ENCODE data around the gene IL11.

The IL11 gene

GRCh38 chr19:55391191-55391670 lies 21.0 kb upstream of the IL11 start:
- no peak for DNase-seq (ENCODE audit: low read depth)

- DNase-seq (ENCODE audit: low read depth) = no peak
These were observed 20.2 kb upstream of the IL11 start for GRCh38 chr19:55390461-55390880.

GRCh38 chr19:55389386-55390317 lies 19.4 kb upstream of the IL11 start:
- DNase-seq (ENCODE audit: low read depth) = no peak

- DNase-seq (ENCODE audit: low read depth) = no peak
These were observed 17.7 kb upstream of the IL11 start for GRCh38 chr19:55387736-55388497.

- DNase-seq (ENCODE audit: low read depth) = no peak
These were observed 16.3 kb upstream of the IL11 start for GRCh38 chr19:55386493-55386971.

- peak; percentile 96 for DNase-seq (ENCODE audit: low read depth)
These were observed 15.6 kb upstream of the IL11 start, which contains the start of gene RPL28 for GRCh38 chr19:55385724-55386492. TSS of gene RPL28 (plus strand) at chr19:55385932. CDS start at chr19:55386358, 426 bp downstream.

- DNase-seq (ENCODE audit: low read depth) = peak; percentile 83
These were observed 14.9 kb upstream of the IL11 start for GRCh38 chr19:55384920-55385723.

- DNase-seq (ENCODE audit: low read depth) = no peak
These were observed 14.1 kb upstream of the IL11 start, which contains the start of gene TMEM238 for GRCh38 chr19:55384131-55384919. TSS of gene TMEM238 (minus strand) at chr19:55384292. CDS start at chr19:55384259, 33 bp downstream.

GRCh38 chr19:55383279-55384130 lies 13.2 kb upstream of the IL11 start:
- DNase-seq (ENCODE audit: low read depth) = no peak

GRCh38 chr19:55382522-55383054 lies 12.3 kb upstream of the IL11 start:
- no peak for DNase-seq (ENCODE audit: low read depth)

- no peak for DNase-seq (ENCODE audit: low read depth)
These were observed 11.8 kb upstream of the IL11 start for GRCh38 chr19:55382013-55382412.

- DNase-seq (ENCODE audit: low read depth) = no peak
These were observed 8.9 kb upstream of the IL11 start for GRCh38 chr19:55379174-55379573.

- DNase-seq (ENCODE audit: low read depth) = no peak
These were observed 7.3 kb upstream of the IL11 start for GRCh38 chr19:55377356-55378131.

- no peak for DNase-seq (ENCODE audit: low read depth)
These were observed 6.1 kb upstream of the IL11 start, which contains the start of gene TMEM190 for GRCh38 chr19:55376241-55376933. TSS of gene TMEM190 (plus strand) at chr19:55376826. CDS start at chr19:55376854, 28 bp downstream.

GRCh38 chr19:55373993-55374757 lies 3.9 kb upstream of the IL11 start:
- no peak for DNase-seq (ENCODE audit: low read depth)

- DNase-seq (ENCODE audit: low read depth) = no peak
These were observed 3.2 kb upstream of the IL11 start for GRCh38 chr19:55373306-55373992.
